Keratinocyte (primary cell): Measurements from ENCODE around the gene PARD3. TPM values are rescaled to one million over a fixed set of nuclear protein-coding genes. Genes with fewer than 3 reads are reported as not detected.

Experiments
- DNase-seq: peaks from one replicate; pipeline ENCODE4 v3.0.0-alpha.2; 2011; ENCODE audit warnings: low read depth, missing footprints, low spot score
- FAIRE-seq: peaks from 2 replicates; lab custom pipeline; 2011; peaks lifted over from hg19 to GRCh38; lab: Jason Lieb, UNC
- H2AFZ ChIP-seq: 2 replicates; pipeline ENCODE4 v1.6.0; 2012; ENCODE audit warnings: low read length, control low read depth, inconsistent platforms; ENCODE audit not compliant: control insufficient read depth
- H3K27ac ChIP-seq: 2 replicates; pipeline ENCODE4 v1.5.1; 2011; ENCODE audit warnings: low read length; ENCODE audit not compliant: control insufficient read depth, insufficient read depth
- H3K27me3 ChIP-seq: 3 replicates; pipeline ENCODE4 v1.6.0; 2011; ENCODE audit warnings: low read length; ENCODE audit not compliant: control insufficient read depth, insufficient read depth; ENCODE audit errors: extremely low read depth
- H3K36me3 ChIP-seq, 2 experiments: 2 replicates in 1 of 2; 3 replicates in 1 of 2; pipeline ENCODE4 v1.5.1; 2011; ENCODE audit warnings: low read length in 2 of 2, mild to moderate bottlenecking in 1 of 2; ENCODE audit not compliant: control insufficient read depth in 2 of 2, insufficient read depth in 2 of 2; ENCODE audit errors: extremely low read depth in 1 of 2
- H3K4me1 ChIP-seq: 3 replicates; pipeline ENCODE4 v1.5.1; 2011; ENCODE audit warnings: low read length; ENCODE audit not compliant: control insufficient read depth, insufficient read depth; ENCODE audit errors: extremely low read depth
- H3K4me2 ChIP-seq: 3 replicates; pipeline ENCODE4 v1.6.0; 2011; ENCODE audit warnings: low read depth, low read length; ENCODE audit not compliant: control insufficient read depth, insufficient read depth; ENCODE audit errors: extremely low read depth
- H3K4me3 ChIP-seq, 3 experiments: fragments of 200-600 bp in 1 of 3; sonication (generic) in 1 of 3; 2 replicates in 2 of 3; 3 replicates in 1 of 3; pipeline ENCODE4 v1.5.1; 2011 to 2016; ENCODE audit warnings: low read length in 3 of 3, mild to moderate bottlenecking in 3 of 3, control low read depth in 2 of 3, inconsistent platforms in 1 of 3, low read depth in 1 of 3, mixed read lengths in 1 of 3, mixed run types in 1 of 3, moderate library complexity in 1 of 3; ENCODE audit not compliant: control insufficient read depth in 2 of 3, insufficient read depth in 2 of 3; ENCODE audit errors: extremely low read depth in 1 of 3
- H3K79me2 ChIP-seq: 2 replicates; pipeline ENCODE4 v1.6.0; 2012; ENCODE audit warnings: low read length; ENCODE audit not compliant: control insufficient read depth, insufficient read depth
- H3K9ac ChIP-seq: 3 replicates; pipeline ENCODE4 v1.6.0; 2011; ENCODE audit warnings: low read length; ENCODE audit not compliant: control insufficient read depth, insufficient read depth; ENCODE audit errors: extremely low read depth
- H3K9me1 ChIP-seq: 3 replicates; pipeline ENCODE4 v1.6.0; 2011; ENCODE audit warnings: low read length; ENCODE audit not compliant: control insufficient read depth, insufficient read depth; ENCODE audit errors: extremely low read depth
- H3K9me3 ChIP-seq: 2 replicates; pipeline ENCODE4 v1.5.1; 2012; ENCODE audit warnings: low read depth, low read length; ENCODE audit not compliant: control insufficient read depth
- H4K20me1 ChIP-seq: 3 replicates; pipeline ENCODE4 v1.6.0; 2011; ENCODE audit warnings: low read length; ENCODE audit not compliant: control insufficient read depth, insufficient read depth; ENCODE audit errors: extremely low read depth
- CTCF ChIP-seq, 3 experiments: IDR thresholded peaks in 1 of 3; conservative IDR thresholded peaks in 1 of 3; optimal IDR thresholded peaks in 1 of 3; 2 replicates in 2 of 3; 3 replicates in 1 of 3; pipeline versions ENCODE3 to v1.5.1; 2011; ENCODE audit warnings: low read length in 3 of 3, mild to moderate bottlenecking in 3 of 3, moderate library complexity in 2 of 3, control low read depth in 1 of 3, inconsistent platforms in 1 of 3; ENCODE audit not compliant: insufficient read depth in 2 of 3; ENCODE audit errors: extremely low read depth in 1 of 3
- EZH2 ChIP-seq: IDR thresholded peaks from one replicate; pipeline ENCODE4 v1.6.1; 2012; ENCODE audit warnings: inconsistent platforms, mild to moderate bottlenecking, low read length, moderate library complexity
- dilution Hi-C: fragments of 300-500 bp; cut with MboI; formaldehyde crosslinking; loops from one replicate; pipeline ENCODE4 v1.7.0; 2020; ENCODE audit warnings: low sequenced_read_pairs; ENCODE audit not compliant: extremely low pct_ligation_motif_present
- polyA plus RNA-seq, 5 experiments: library from polyadenylated mRNA; depleted of rRNA in 3 of 5; stranded (reverse) in 3 of 5; stranded (forward) in 1 of 5; unstranded in 1 of 5; fragments of >200 nt; gene quantifications; 1 replicate in 1 of 5; 2 replicates in 3 of 5; 3 replicates in 1 of 5; pipeline versions ENCODE4 v1.2.1 to v1.2.3, GENCODE V29; 2011 to 2012; ENCODE audit warnings: missing spikeins in 2 of 5, low read depth in 1 of 5, low replicate concordance in 1 of 5

PARD3 gene
- polyA plus RNA-seq, 1 donor (not counting 4 experiments of a cell fraction or from before 2014, with no cell fraction given), result 46.4 TPM

- Histone ChIP-seq H3K27ac (no peak overlapping the region), H3K4me1 (peaks cover 7% of the 10 kb centered on the region), H3K79me2 (peaks cover 2% of the 10 kb centered on the region), H3K4me2 (no peak overlapping the region), H3K4me3 (no peak overlapping the region), H3K9me3 (no peaks in the 10 kb centered on the region), H3K27me3 (no peaks in the 10 kb centered on the region), H3K9ac (no peak overlapping the region), H4K20me1 (no peaks in the 10 kb centered on the region), H3K36me3 (no peaks in the 10 kb centered on the region), H3K9me1 (no peaks in the 10 kb centered on the region), H2AFZ (no peak overlapping the region)
- no peak for FAIRE-seq
- TF ChIP-seq EZH2 (no peak), CTCF (optimal IDR thresholded peaks at IDR 0.05 in 1 of 3, IDR thresholded peaks at IDR 0.05 in 1 of 3, conservative IDR thresholded peaks at IDR 0.05 in 1 of 3; ENCODE audit: extremely low read depth in 1 of 3, insufficient read depth in 2 of 3, low read length in 3 of 3) (no peak)
- DNase-seq, result no peak
- dilution Hi-C loops, result no loop called here
Measured at GRCh38 chr10:34558093-34558583, 257.0 kb downstream of the PARD3 start.

- Histone ChIP-seq H3K4me3 (no peak overlapping the region), H3K36me3 (no peaks in the 10 kb centered on the region), H3K9me1 (no peaks in the 10 kb centered on the region), H4K20me1 (no peaks in the 10 kb centered on the region), H3K9ac (no peak overlapping the region), H3K4me1 (peaks cover 7% of the 10 kb centered on the region), H3K9me3 (no peaks in the 10 kb centered on the region), H3K27me3 (no peaks in the 10 kb centered on the region), H3K27ac (no peak overlapping the region), H3K79me2 (peaks cover 4% of the 10 kb centered on the region), H2AFZ (no peak overlapping the region), H3K4me2 (no peak overlapping the region)
- no peak for TF ChIP-seq CTCF (optimal IDR thresholded peaks at IDR 0.05 in 1 of 3, IDR thresholded peaks at IDR 0.05 in 1 of 3, conservative IDR thresholded peaks at IDR 0.05 in 1 of 3; ENCODE audit: extremely low read depth in 1 of 3, insufficient read depth in 2 of 3, low read length in 3 of 3)
- TF ChIP-seq EZH2, result no peak
- dilution Hi-C loops, result no loop called here
- DNase-seq (no peak), FAIRE-seq (no peak)
Measured at GRCh38 chr10:34557173-34557572, 257.9 kb downstream of the PARD3 start.
